ENCODE data around the gene MED25. TPM values are rescaled to one million over a fixed set of nuclear protein-coding genes. Genes with fewer than 3 reads are reported as not detected.

The MED25 gene
- total RNA-seq, 1 experiment from 2014 or later, result 81.2 TPM

- TF ChIP-seq AFF4 (CRISPR knock-in tag; IDR thresholded peaks at IDR 0.05; ENCODE audit: borderline replicate concordance), result no peak
Measured at GRCh38 chr19:49807904-49808675, 10.0 kb upstream of the MED25 start (continued).

GRCh38 chr19:49808711-49809159, 9.4 kb upstream of the MED25 start:
- POLR2A ChIA-PET, result interaction anchor here (0.6 to 2.1 kb wide), 4 partner anchors 42 to 92 kb away, joined by 3 to 7 read pairs (median 4); partner anchors contain the start of gene AP2A1
- no peaks in the 10 kb centered on the region for H3K9me3 Mint-ChIP-seq
- H3K4me1 Mint-ChIP-seq, result peaks cover 29% of the 10 kb centered on the region
- peak overlapping the region; percentile 74; the same call in 1 of the 2 replicates for H3K27ac Mint-ChIP-seq
- peak; percentile 75 for ATAC-seq
- peak; percentile 99 for DNase-seq (ENCODE audit: low spot score)
- H3K36me3 Mint-ChIP-seq, result peaks cover 9% of the 10 kb centered on the region
- peaks cover 5% of the 10 kb centered on the region; the same call in 1 of the 2 replicates for H3K27me3 Mint-ChIP-seq (ENCODE audit: low read depth)
- CTCF ChIA-PET, result interaction anchor here (0.6 to 1.0 kb wide), 5 partner anchors 58 to 277 kb away, joined by 3 to 13 read pairs (median 4); no protein-coding TSS in a partner anchor
- no peak for TF ChIP-seq ZMAT4 (CRISPR knock-in tag; IDR thresholded peaks at IDR 0.05)
- 0 out of 2 replicates have a peak, but pooled peaks have one; percentile 17 for TF ChIP-seq ZNF281 (CRISPR knock-in tag; IDR thresholded peaks at IDR 0.05)
- TF ChIP-seq ERG (CRISPR knock-in tag; IDR thresholded peaks at IDR 0.05), result no peak
- 0 out of 2 replicates have a peak, but pooled peaks have one; percentile 9 for TF ChIP-seq ETV6 (CRISPR knock-in tag; IDR thresholded peaks at IDR 0.05)
- no peak for TF ChIP-seq ATF3 (CRISPR knock-in tag; conservative IDR thresholded peaks at IDR 0.05)
- H3K4me3 Mint-ChIP-seq, result peak overlapping the region; percentile 79

GRCh38 chr19:49809160-49809940, 8.7 kb upstream of the MED25 start:
- Mint-ChIP-seq H3K27ac (peak overlapping the region; percentile 84), H3K4me3 (peak overlapping the region; percentile 79), H3K36me3 (peaks cover 7% of the 10 kb centered on the region), H3K9me3 (no peaks in the 10 kb centered on the region), H3K4me1 (peaks cover 33% of the 10 kb centered on the region), H3K27me3 (ENCODE audit: low read depth) (peaks cover 5% of the 10 kb centered on the region; the same call in 1 of the 2 replicates)
- POLR2A ChIA-PET, result interaction anchor here (1.0 to 2.1 kb wide), 4 partner anchors 10 to 67 kb away, joined by 3 to 7 read pairs (median 4); partner anchors contain the start of gene AP2A1
- ATAC-seq, result peak; percentile 15
- DNase-seq (ENCODE audit: low spot score), result peak; percentile 67
- CTCF ChIA-PET, result interaction anchor here (0.6 to 1.4 kb wide), 5 partner anchors 10 to 63 kb away, joined by 3 to 13 read pairs (median 4); partner anchors contain the start of gene AP2A1
- no peak for TF ChIP-seq CTCF (IDR thresholded peaks at IDR 0.05)
- TF ChIP-seq ATF1 (CRISPR knock-in tag; IDR thresholded peaks at IDR 0.05), result peak; percentile 75; the same call in 1 of the 2 replicates
- no peak for TF ChIP-seq MXD4 (CRISPR knock-in tag; IDR thresholded peaks at IDR 0.05; ENCODE audit: borderline replicate concordance)
- TF ChIP-seq HMGA2 (CRISPR knock-in tag; IDR thresholded peaks at IDR 0.05), result no peak
- no peak for TF ChIP-seq GTF2I (CRISPR knock-in tag; conservative IDR thresholded peaks at IDR 0.05)
- TF ChIP-seq ZBTB43 (CRISPR knock-in tag; IDR thresholded peaks at IDR 0.05), result peak; percentile 72; the same call in 1 of the 2 replicates
- TF ChIP-seq GRHL2 (CRISPR knock-in tag; IDR thresholded peaks at IDR 0.05; ENCODE audit: insufficient replicate concordance, severe bottlenecking), result no peak
- TF ChIP-seq TP53 (CRISPR knock-in tag; IDR thresholded peaks at IDR 0.05), result peak; percentile 42; the same call in 1 of the 2 replicates
- peak; percentile 66; the same call in 1 of the 2 replicates for TF ChIP-seq ZNF416 (CRISPR knock-in tag; IDR thresholded peaks at IDR 0.05)
- no peak for TF ChIP-seq MLX (CRISPR knock-in tag; IDR thresholded peaks at IDR 0.05)

Measured in WTC11 (cell line).